SK-N-SH (cell line): Measurements from ENCODE around the gene ALB.

Source experiments
- FOSL2 ChIP-seq: IDR thresholded peaks from 2 replicates; pipeline ENCODE4 v1.4.0; 2012; ENCODE audit warnings: low read depth, mild to moderate bottlenecking, moderate library complexity, borderline replicate concordance
- FOXJ3 ChIP-seq: sonication (generic); formaldehyde crosslinking; IDR thresholded peaks from 2 replicates; pipeline ENCODE4 v1.5.1; 2020; ENCODE audit warnings: mild to moderate bottlenecking, missing genetic modification reagents

- TF ChIP-seq FOXJ3 (no peak), FOSL2 (no peak)
Observed at GRCh38 chr4:73415807-73416238, 11.7 kb downstream of the ALB start.
